Transverse colon (tissue), 4 donors: ENCODE results near the gene DAB2IP. TPM values are rescaled to one million over a fixed set of nuclear protein-coding genes. Genes with fewer than 3 reads are reported as not detected.

ENCODE experiments used
- DNase-seq: peaks from one replicate; pipeline ENCODE4 v3.0.0-alpha.2; 2019
- H3K27ac ChIP-seq, 4 donors: fragments of 200-600 bp; sonication (generic); 2 replicates each; pipeline ENCODE4 v1.5.1; 2016 to 2018; ENCODE audit warnings: inconsistent platforms in 4 of 4
- H3K27me3 ChIP-seq: fragments of 200-600 bp; sonication (generic); 2 replicates; pipeline ENCODE4 v1.5.1; 2017; ENCODE audit warnings: inconsistent platforms
- H3K36me3 ChIP-seq, 4 donors: fragments of 200-600 bp; sonication (generic); 2 replicates each; pipeline ENCODE4 v1.5.1; 2017 to 2019; ENCODE audit warnings: inconsistent platforms in 4 of 4
- H3K4me1 ChIP-seq, 4 donors: fragments of 200-600 bp; sonication (generic); 2 replicates each; pipeline ENCODE4 v1.5.1; 2017 to 2020; ENCODE audit warnings: inconsistent platforms in 4 of 4
- H3K4me3 ChIP-seq, 4 donors: fragments of 200-600 bp; sonication (generic); 1 replicate in 1 of 4; 2 replicates in 3 of 4; pipeline versions ENCODE4 v1.5.1 to v1.6.1; 2017 to 2019; ENCODE audit warnings: inconsistent platforms in 4 of 4
- H3K9me3 ChIP-seq, 2 donors: fragments of 200-600 bp; sonication (generic); 2 replicates each; pipeline ENCODE4 v1.5.1; 2017 to 2019; ENCODE audit warnings: inconsistent platforms in 2 of 2
- CTCF ChIP-seq, 5 experiments: fragments of 200-600 bp in 3 of 5; fragments of 450-650 bp in 2 of 5; sonication (generic) in 3 of 5; IDR thresholded peaks; 1 replicate in 2 of 5; 2 replicates in 3 of 5; pipeline ENCODE4 v1.5.1; 2016 to 2017; ENCODE audit warnings: antibody characterized with exemption in 5 of 5, inconsistent platforms in 3 of 5, mild to moderate bottlenecking in 2 of 5, moderate library complexity in 1 of 5
- EP300 ChIP-seq: sonication (generic); formaldehyde crosslinking; IDR thresholded peaks from one replicate; pipeline ENCODE4 v1.6.1; 2017; ENCODE audit warnings: antibody characterized with exemption, low read depth
- POLR2A ChIP-seq: fragments of 450-650 bp; IDR thresholded peaks from one replicate; pipeline ENCODE4 v1.6.1; 2016; ENCODE audit warnings: antibody characterized with exemption, mild to moderate bottlenecking, moderate library complexity
- POLR2AphosphoS5 ChIP-seq, 3 donors: sonication (generic); formaldehyde crosslinking; IDR thresholded peaks; one replicate each; pipeline ENCODE4 v1.6.1; 2016; ENCODE audit warnings: antibody characterized with exemption in 3 of 3
- WGBS, 2 donors: methylation state at CpG; one replicate each; pipeline ENCODE4 v1.1.5; 2018; ENCODE audit warnings: low coverage in 1 of 2; 5-methylcytosine and 5-hydroxymethylcytosine counted together
- in situ Hi-C, 4 donors: fragments of 200-750 bp; cut with MboI; loops; one replicate each; pipeline versions ENCODE4 v1.15.0 to v1.15.1; 2017; ENCODE audit warnings: low sequenced_read_pairs in 3 of 4, low pct_ligation_motif_present in 1 of 4, low pct_unique_long_range_greater_than_20kb in 1 of 4
- intact Hi-C: fragments of 100-400 bp; cut with DNase I; formaldehyde crosslinking; loops from one replicate; pipeline ENCODE4 v1.15.1; 2023; ENCODE audit warnings: low total_unique reads
- total RNA-seq, 4 donors: library from RNA; depleted of rRNA; stranded (reverse); fragments of >200 nt; gene quantifications; one replicate each; pipeline ENCODE4 v1.1.0, GENCODE V29; 2016

Gene DAB2IP
- total RNA-seq, 4 donors from 2014 or later: 84.2 to 159 (median 90.7) TPM

- WGBS, 2 donors: 50% methylated on average over 3 of the region's 3 CpGs; no CpG with 5 or more reads in 1 of the 2 donors
- Histone ChIP-seq H3K36me3 (no peaks in the 10 kb centered on the region), H3K9me3 (no peaks in the 10 kb centered on the region), H3K4me3 (no peak overlapping the region), H3K4me1 (peaks cover 13 to 58% (median 40%) of the 10 kb centered on the region in 4 donors), H3K27me3 (peaks cover 6% of the 10 kb centered on the region), H3K27ac (peak overlapping the region in 1 of 4 donors; percentile 11)
- no peak for DNase-seq
- in situ Hi-C loops: no loop called here
- TF ChIP-seq POLR2AphosphoS5 (IDR thresholded peaks at IDR 0.05) (no peak), EP300 (no peak), POLR2A (no peak), CTCF (IDR thresholded peaks at IDR 0.05) (no peak)
- intact Hi-C loops: loop anchor here (5.0 kb wide), 1 partner anchor 43 kb away; no protein-coding TSS in a partner anchor
Measured at GRCh38 chr9:121654499-121655140, 3.2 kb downstream of the DAB2IP start.

GRCh38 chr9:121655231-121655755 lies 3.9 kb downstream of the DAB2IP start:
- in situ Hi-C loops: no loop called here
- peaks cover 8 to 52% (median 34%) of the 10 kb centered on the region in 4 donors for H3K4me1 ChIP-seq
- no peak for DNase-seq

GRCh38 chr9:121656941-121657470 lies 5.6 kb downstream of the DAB2IP start:
- WGBS, 2 donors: 78% methylated on average over 5 of the region's 5 CpGs; no CpG with 5 or more reads in 1 of the 2 donors
- Histone ChIP-seq H3K9me3 (no peaks in the 10 kb centered on the region), H3K36me3 (no peaks in the 10 kb centered on the region), H3K4me3 (no peak overlapping the region), H3K4me1 (peaks cover 6 to 49% (median 21%) of the 10 kb centered on the region in 4 donors), H3K27ac (peak overlapping the region in 3 of 4 donors; percentile 22 to 50 (median 46)), H3K27me3 (peaks cover 5% of the 10 kb centered on the region)
- intact Hi-C loops: loop anchor here (5.0 kb wide), 1 partner anchor 40 kb away; no protein-coding TSS in a partner anchor
- DNase-seq: no peak
- in situ Hi-C loops: no loop called here
- TF ChIP-seq EP300: no peak
- no peak for TF ChIP-seq POLR2AphosphoS5 (IDR thresholded peaks at IDR 0.05)
- no peak for TF ChIP-seq CTCF (IDR thresholded peaks at IDR 0.05)
- TF ChIP-seq POLR2A: no peak

More at GRCh38 chr9:121655231-121655755, 3.9 kb downstream of the DAB2IP start:
- H3K27ac ChIP-seq: no peak overlapping the region
- no peak for TF ChIP-seq POLR2A
- TF ChIP-seq POLR2AphosphoS5 (IDR thresholded peaks at IDR 0.05): no peak
- TF ChIP-seq CTCF (IDR thresholded peaks at IDR 0.05): no peak
- TF ChIP-seq EP300: no peak
- intact Hi-C loops: loop anchor here (5.0 kb wide), 1 partner anchor 42 kb away; no protein-coding TSS in a partner anchor
- H3K9me3 ChIP-seq: no peaks in the 10 kb centered on the region
- H3K4me3 ChIP-seq: no peak overlapping the region
- H3K27me3 ChIP-seq: peaks cover 6% of the 10 kb centered on the region
- WGBS, 2 donors: 83% methylated on average over 3 of the region's 3 CpGs; no CpG with 5 or more reads in 1 of the 2 donors
- no peaks in the 10 kb centered on the region for H3K36me3 ChIP-seq

- TF ChIP-seq POLR2A (no peak), CTCF (IDR thresholded peaks at IDR 0.05) (peak in 1 of 5 experiments; percentile 17), POLR2AphosphoS5 (IDR thresholded peaks at IDR 0.05) (peak in 2 of 3 donors; percentile 7 to 23)
- H3K27ac ChIP-seq: peak overlapping the region; percentile 22 to 50 (median 38)
- H3K27me3 ChIP-seq: no peaks in the 10 kb centered on the region
- no peaks in the 10 kb centered on the region for H3K9me3 ChIP-seq
- DNase-seq: no peak
- intact Hi-C loops (loop anchor here (5.0 kb wide), 1 partner anchor 39 kb away; no protein-coding TSS in a partner anchor), in situ Hi-C loops (no loop called here)
- 51 to 73% methylated on average over 3 to 12 of the region's 12 CpGs for WGBS, 2 donors
- no peaks in the 10 kb centered on the region for H3K36me3 ChIP-seq
- H3K4me3 ChIP-seq: no peak overlapping the region
- H3K4me1 ChIP-seq: peaks cover 0 to 49% (median 16%) of the 10 kb centered on the region in 4 donors
Measured at GRCh38 chr9:121658166-121658565, 6.7 kb downstream of the DAB2IP start.
